Coronary artery (tissue), 2 donors: ENCODE measurements around the gene FGG.
A peak's percentile ranks its signal among the peaks of the same experiment; 100 is the strongest.

Experiments
- DNase-seq: peaks from one replicate; pipeline ENCODE4 v3.0.0-alpha.2; 2017; ENCODE audit warnings: low spot score
- H3K27ac ChIP-seq, 2 donors: fragments of 200-600 bp; sonication (generic); one replicate each; pipeline ENCODE4 v1.5.1; 2016 to 2019
- H3K4me3 ChIP-seq: fragments of 200-600 bp; sonication (generic); 2 replicates; pipeline ENCODE4 v1.5.1; 2016; ENCODE audit warnings: mild to moderate bottlenecking, moderate library complexity
- TF ChIP-seq, protein P1 (sequence below): fragments of 200-600 bp; sonication (generic); IDR thresholded peaks from one replicate; pipeline ENCODE4 v1.5.1; 2019; ENCODE audit warnings: antibody characterized with exemption

Gene FGG

DNA sequence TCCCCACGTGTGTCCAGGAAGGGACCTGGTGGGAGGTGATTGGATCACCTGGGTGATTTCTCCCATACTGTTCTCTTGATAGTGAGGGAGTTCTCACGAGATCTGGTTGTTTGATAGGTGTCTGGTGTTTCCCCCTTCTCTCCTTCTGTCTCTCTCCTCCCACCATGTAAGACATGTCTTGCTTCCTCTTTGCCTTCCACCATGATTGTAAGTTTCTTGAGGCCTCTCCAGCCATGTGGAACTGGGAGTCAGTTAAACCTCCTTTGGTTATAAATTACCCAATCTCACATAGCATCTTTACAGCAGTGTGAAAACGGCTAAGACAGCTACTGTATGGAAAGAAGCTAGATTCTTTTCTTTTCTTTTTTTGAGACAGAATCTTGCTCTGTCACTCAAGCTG, 21.6 kb upstream of the FGG start:
- DNase-seq: no peak
- H3K4me3 ChIP-seq: no peak overlapping the region
- TF ChIP-seq, protein P1, sequence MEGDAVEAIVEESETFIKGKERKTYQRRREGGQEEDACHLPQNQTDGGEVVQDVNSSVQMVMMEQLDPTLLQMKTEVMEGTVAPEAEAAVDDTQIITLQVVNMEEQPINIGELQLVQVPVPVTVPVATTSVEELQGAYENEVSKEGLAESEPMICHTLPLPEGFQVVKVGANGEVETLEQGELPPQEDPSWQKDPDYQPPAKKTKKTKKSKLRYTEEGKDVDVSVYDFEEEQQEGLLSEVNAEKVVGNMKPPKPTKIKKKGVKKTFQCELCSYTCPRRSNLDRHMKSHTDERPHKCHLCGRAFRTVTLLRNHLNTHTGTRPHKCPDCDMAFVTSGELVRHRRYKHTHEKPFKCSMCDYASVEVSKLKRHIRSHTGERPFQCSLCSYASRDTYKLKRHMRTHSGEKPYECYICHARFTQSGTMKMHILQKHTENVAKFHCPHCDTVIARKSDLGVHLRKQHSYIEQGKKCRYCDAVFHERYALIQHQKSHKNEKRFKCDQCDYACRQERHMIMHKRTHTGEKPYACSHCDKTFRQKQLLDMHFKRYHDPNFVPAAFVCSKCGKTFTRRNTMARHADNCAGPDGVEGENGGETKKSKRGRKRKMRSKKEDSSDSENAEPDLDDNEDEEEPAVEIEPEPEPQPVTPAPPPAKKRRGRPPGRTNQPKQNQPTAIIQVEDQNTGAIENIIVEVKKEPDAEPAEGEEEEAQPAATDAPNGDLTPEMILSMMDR: no peak
- no peak overlapping the region for H3K27ac ChIP-seq

DNA sequence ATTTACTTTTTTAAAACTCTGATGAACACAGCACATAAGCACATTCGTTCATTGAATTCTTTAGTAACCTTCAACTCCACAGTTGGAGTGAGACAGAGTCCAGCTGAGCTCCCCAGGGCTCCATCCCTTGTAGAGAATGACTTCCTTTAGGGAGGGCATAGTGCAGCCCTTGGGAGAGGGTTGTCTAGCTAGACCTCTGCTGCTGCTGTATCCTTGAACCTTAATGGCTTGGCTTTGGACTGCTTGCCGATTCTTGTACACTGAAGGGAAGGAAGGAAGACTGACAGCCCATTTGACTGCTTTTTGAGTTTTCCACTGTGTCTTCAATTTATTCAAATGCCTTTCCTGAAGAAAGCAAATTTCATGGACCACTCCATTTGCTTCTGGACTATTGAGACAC, 19.4 kb upstream of the FGG start:
- no peak for DNase-seq
- Histone ChIP-seq H3K4me3 (no peak overlapping the region), H3K27ac (no peak overlapping the region)
- TF ChIP-seq, protein P1: no peak

DNA sequence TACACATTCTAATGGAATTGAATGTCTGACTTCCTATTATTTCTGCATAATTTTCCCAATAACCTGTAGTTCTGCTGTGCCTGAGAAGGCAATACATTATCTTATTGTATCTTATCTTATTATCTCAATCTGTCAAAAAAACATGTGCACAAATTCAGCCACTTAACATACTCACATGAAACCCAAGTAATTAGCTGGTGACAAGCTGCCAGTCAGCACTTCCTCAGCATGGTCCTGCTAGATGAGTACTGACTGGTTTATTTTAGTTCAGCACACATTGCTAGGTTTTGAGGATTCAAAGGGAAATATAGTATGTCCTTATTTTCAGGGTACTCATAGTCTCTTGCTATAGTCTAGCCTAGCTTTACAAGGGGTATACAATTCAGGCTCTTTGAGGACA, 17.9 kb upstream of the FGG start:
- no peak for DNase-seq
- no peak overlapping the region for H3K4me3 ChIP-seq
- TF ChIP-seq, protein P1: no peak
- no peak overlapping the region for H3K27ac ChIP-seq

DNA sequence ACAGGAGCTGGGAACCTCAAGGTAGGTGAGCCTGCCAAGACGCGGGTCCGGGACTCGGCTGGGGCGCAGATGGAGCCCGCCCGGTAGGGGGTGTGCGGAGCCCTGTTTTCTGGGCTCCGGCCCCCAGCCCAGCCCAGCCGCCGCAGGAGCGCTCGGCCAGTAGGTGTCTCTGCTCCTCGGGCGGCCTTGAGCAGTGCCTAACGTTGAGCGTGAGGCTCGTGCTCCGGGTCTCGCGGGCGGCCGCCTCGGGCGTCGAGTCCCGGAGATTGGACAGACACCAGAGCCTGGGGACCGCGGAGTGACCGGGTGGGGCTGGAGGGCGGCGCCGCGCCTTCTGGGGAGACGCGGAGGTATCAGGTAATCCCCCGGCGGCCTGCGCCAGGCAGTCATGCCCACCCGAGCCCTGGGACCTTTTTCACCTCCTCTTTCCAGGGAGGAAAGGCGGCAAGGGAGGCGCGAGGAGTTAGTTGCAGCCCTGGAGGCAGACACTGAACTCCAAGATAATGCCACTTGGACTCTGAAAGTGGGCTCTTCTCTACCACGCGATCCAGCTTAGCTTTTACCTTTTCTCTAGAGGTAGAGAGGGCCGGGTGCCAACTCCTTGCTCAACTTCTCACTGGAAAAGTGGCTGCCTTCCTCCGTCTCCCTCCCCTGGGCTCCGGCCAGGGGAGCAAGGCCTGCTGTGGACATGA, 14.5 kb upstream of the FGG start:
- Histone ChIP-seq H3K27ac (no peak overlapping the region), H3K4me3 (peak overlapping the region; percentile 65)
- TF ChIP-seq, protein P1: peak; percentile 31
- DNase-seq: no peak

DNA sequence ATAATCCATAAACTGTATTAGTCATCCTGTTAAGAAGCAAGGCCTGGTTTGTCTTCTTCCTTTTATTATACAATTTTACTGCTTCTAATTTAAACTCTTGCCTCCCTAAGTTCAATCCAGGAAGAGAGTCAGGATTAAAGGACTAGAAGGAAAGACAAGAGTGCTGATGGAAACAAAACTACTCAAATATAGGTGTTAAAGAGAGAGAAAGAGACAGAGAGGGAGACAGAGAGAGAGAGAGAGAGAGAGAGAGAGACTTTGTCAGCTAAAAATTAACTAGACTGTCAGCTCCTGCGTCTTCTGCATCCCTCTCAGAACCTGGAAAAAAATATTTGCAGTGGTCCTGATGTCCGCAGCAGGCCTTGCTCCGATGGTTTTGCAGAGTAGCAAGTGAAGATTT, 13.5 kb upstream of the FGG start:
- no peak overlapping the region for H3K4me3 ChIP-seq
- no peak overlapping the region for H3K27ac ChIP-seq
- TF ChIP-seq, protein P1: no peak
- DNase-seq: no peak

DNA sequence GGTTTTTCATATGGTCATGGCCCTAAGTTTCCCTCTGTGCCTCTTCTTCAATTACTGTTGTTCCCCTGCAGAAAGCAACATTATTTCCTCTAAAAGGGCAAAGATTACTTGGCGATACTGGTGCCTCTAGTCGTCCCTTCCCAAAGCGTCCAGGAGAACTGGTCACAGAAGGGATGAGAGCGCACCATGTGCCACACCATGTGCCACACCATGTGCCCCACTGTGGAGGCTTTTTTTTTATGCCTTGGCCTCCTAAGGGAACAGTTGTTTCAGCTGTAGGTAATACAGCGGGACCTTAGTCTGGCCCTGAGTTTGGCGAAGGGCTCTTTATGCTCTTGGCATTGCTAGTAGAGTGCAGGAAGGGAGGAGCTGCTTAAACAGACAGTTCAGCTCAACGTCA, 11.5 kb upstream of the FGG start:
- TF ChIP-seq, protein P1: no peak
- Histone ChIP-seq H3K27ac (no peak overlapping the region), H3K4me3 (no peak overlapping the region)
- no peak for DNase-seq

DNA sequence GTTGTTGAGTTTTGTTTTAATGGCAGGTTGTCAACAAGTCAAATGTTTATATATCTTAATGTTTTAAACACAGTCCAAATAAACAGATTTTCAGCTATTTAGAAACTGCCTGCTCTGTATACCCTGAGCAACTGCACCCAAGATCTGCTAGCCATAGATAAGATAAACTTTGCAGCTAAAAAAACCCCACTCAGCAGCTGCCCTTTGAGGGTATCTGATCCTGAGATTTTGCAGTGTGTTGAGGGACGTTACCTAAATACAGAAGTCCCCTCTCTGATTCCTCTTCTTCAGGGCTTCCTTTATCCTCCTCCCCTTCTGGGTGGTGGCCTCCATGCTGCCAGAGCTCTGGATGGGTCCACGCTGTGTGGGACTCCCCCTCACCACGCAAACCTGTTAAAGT, 11.0 kb upstream of the FGG start:
- Histone ChIP-seq H3K27ac (no peak overlapping the region), H3K4me3 (no peak overlapping the region)
- TF ChIP-seq, protein P1: no peak
- no peak for DNase-seq
